Measurements from ENCODE around the gene RAB10. TPM values are rescaled to one million over a fixed set of nuclear protein-coding genes. Genes with fewer than 3 reads are reported as not detected.

Gene RAB10
- total and polyA plus RNA-seq, 9 of the 15 experiments (the other 6 are each of a cell fraction or from before 2014, with no cell fraction given): 25.1 to 214 (median 157) TPM

DNA sequence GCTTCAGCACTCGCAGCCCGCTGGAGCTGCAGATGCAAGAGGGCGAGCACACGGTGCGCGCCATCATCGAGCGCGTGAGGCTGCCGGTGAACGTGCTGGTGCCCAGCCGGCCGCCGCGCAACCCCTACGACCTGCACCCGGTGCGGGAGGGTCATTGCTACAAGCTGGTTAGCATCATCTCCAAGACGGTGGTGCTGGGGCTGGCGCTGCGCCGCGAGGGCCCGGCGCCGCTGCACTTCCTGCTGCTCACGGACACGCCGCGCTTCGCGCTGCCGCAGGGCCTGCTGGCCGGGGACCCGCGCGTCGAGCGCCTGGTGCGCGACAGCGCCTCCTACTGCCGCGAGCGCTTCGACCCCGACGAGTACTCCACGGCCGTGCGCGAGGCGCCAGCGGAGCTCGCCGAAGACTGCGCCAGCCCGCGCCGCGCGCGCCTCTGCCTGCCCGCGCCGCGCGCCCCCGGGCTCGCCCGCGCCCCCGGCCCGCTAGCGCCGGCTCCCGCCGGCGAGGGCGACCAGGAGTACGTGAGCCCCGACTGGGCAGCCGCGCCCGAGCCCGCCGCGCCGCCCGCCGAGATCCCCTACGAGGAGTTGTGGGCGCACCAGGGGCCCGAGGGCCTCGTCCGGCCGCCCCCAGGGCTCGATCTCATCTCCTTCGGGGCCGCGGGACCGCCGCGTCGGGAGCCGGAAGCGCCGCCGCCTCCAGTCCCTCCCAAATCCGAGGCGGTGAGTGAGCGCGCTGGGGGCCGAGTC, 150.8 kb downstream of the RAB10 start (continued):
- TF ChIP-seq BRD9 (IDR thresholded peaks at IDR 0.05; ENCODE audit: low read depth, partially characterized antibody): no peak
- no peak for TF ChIP-seq FOXM1 (IDR thresholded peaks at IDR 0.05; ENCODE audit: low read depth)
- TF ChIP-seq FOXM1 (CRISPR knock-in tag; IDR thresholded peaks at IDR 0.05; ENCODE audit: low read depth): peak; percentile 94; the same call in 1 of the 2 replicates
- peak; percentile 85; the same call in 1 of the 2 replicates for TF ChIP-seq ZNF76 (CRISPR knock-in tag; IDR thresholded peaks at IDR 0.05; ENCODE audit: borderline replicate concordance)
- no peak for TF ChIP-seq ZNF3 (CRISPR knock-in tag; IDR thresholded peaks at IDR 0.05)
- no peak for TF ChIP-seq HSF4 (CRISPR knock-in tag; IDR thresholded peaks at IDR 0.05; ENCODE audit: borderline replicate concordance)
- TF ChIP-seq ILF3 (IDR thresholded peaks at IDR 0.05; ENCODE audit: borderline replicate concordance): no peak
- no peak for TF ChIP-seq CREBBP (IDR thresholded peaks at IDR 0.05; ENCODE audit: low read depth, low read length)
- TF ChIP-seq, protein P1, sequence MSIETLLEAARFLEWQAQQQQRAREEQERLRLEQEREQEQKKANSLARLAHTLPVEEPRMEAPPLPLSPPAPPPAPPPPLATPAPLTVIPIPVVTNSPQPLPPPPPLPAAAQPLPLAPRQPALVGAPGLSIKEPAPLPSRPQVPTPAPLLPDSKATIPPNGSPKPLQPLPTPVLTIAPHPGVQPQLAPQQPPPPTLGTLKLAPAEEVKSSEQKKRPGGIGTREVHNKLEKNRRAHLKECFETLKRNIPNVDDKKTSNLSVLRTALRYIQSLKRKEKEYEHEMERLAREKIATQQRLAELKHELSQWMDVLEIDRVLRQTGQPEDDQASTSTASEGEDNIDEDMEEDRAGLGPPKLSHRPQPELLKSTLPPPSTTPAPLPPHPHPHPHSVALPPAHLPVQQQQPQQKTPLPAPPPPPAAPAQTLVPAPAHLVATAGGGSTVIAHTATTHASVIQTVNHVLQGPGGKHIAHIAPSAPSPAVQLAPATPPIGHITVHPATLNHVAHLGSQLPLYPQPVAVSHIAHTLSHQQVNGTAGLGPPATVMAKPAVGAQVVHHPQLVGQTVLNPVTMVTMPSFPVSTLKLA (conservative IDR thresholded peaks at IDR 0.05): 0 out of 4 replicates have a peak, but pooled peaks of 1 of the 2 experiments have one; percentile 33
- no peak for TF ChIP-seq RFX7 (CRISPR knock-in tag; IDR thresholded peaks at IDR 0.05)
- no peak for TF ChIP-seq MBD2 (IDR thresholded peaks at IDR 0.05; ENCODE audit: borderline replicate concordance, low read depth)
- TF ChIP-seq MED1 (CRISPR knock-in tag; IDR thresholded peaks at IDR 0.05; ENCODE audit: borderline replicate concordance): no peak
- TF ChIP-seq KDM1A (IDR thresholded peaks at IDR 0.05): no peak
- TF ChIP-seq MCM5 (IDR thresholded peaks at IDR 0.05; ENCODE audit: low read depth): no peak
- TF ChIP-seq, protein P2, sequence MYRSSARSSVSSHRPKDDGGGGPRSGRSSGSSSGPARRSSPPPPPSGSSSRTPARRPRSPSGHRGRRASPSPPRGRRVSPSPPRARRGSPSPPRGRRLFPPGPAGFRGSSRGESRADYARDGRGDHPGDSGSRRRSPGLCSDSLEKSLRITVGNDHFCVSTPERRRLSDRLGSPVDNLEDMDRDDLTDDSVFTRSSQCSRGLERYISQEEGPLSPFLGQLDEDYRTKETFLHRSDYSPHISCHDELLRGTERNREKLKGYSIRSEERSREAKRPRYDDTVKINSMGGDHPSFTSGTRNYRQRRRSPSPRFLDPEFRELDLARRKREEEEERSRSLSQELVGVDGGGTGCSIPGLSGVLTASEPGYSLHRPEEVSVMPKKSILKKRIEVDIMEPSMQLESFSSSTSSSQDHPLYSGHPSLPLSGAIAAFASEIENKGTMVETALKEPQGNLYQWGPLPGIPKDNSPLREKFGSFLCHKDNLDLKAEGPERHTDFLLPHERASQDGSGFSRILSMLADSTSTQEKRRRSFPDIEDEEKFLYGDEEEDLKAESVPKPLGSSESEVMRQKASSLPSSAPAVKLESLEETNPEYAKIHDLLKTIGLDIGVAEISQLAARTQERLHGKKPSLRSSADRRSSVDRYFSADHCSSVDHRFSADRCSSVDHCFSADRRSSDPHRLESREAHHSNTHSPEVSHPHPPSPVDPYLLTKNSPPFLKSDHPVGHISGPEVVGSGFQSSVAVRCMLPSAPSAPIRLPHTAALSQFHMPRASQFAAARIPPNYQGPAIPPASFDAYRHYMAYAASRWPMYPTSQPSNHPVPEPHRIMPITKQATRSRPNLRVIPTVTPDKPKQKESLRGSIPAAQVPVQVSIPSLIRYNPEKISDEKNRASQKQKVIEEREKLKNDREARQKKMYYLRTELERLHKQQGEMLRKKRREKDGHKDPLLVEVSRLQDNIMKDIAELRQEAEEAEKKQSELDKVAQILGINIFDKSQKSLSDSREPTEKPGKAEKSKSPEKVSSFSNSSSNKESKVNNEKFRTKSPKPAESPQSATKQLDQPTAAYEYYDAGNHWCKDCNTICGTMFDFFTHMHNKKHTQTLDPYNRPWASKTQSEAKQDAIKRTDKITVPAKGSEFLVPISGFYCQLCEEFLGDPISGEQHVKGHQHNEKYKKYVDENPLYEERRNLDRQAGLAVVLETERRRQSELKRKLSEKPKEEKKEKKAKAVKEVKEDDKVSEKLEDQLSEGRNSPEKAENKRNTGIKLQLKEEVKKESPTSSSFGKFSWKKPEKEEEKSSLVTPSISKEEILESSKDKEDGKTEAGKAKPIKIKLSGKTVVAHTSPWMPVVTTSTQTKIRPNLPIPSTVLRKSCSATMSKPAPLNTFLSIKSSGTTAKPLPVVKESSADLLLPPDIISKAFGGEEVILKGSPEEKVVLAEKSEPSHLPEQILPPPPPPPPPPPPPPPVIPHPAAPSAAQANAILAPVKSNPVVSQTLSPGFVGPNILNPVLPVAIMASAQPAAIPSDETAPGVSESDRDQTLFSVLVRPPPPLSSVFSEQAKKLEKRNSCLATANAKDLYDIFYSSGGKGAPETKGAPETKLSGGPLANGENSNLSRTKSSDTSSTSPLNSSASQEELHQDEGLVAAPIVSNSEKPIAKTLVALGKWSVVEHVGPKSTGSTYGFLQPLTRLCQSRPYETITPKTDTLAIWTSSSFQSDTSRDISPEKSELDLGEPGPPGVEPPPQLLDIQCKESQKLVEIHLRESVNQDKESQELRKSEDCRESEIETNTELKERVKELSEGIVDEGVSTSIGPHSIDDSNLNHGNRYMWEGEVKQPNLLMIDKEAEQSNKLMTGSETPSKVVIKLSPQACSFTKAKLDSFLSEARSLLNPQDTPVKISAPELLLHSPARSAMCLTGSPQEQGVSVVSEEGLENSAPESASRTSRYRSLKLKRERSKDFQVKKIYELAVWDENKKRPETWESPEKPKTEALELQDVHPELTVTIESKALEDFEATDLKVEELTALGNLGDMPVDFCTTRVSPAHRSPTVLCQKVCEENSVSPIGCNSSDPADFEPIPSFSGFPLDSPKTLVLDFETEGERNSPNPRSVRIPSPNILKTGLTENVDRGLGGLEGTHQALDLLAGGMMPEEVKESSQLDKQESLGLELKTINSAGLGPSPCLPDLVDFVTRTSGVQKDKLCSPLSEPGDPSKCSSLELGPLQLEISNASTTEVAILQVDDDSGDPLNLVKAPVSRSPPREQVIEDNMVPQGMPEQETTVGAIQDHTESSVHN (IDR thresholded peaks at IDR 0.05; ENCODE audit: borderline replicate concordance in 1 of 2, low read depth in 1 of 2): no peak
- TF ChIP-seq DMBX1 (CRISPR knock-in tag; IDR thresholded peaks at IDR 0.05; ENCODE audit: borderline replicate concordance): peak; percentile 81; the same call in 1 of the 2 replicates
- 0 out of 2 replicates have a peak, but pooled peaks have one; percentile 32 for TF ChIP-seq ZNF311 (CRISPR knock-in tag; IDR thresholded peaks at IDR 0.05)
- no peak for TF ChIP-seq ZNF212 (CRISPR knock-in tag; IDR thresholded peaks at IDR 0.05)
- TF ChIP-seq ZNF583 (CRISPR knock-in tag; IDR thresholded peaks at IDR 0.05): peak; percentile 77; the same call in 1 of the 2 replicates
